Esophagus mucosa (tissue), 1 donor: Measurements from ENCODE around the gene ACRBP. TPM values are rescaled to one million over a fixed set of nuclear protein-coding genes. Genes with fewer than 3 reads are reported as not detected.

ENCODE experiments used
- ATAC-seq: fragments of 200-7000 bp; cut with Tn5 transposase; one replicate; pipeline ENCODE4 v1.9.1; 2020
- total RNA-seq: library from RNA; stranded (reverse); gene quantifications from one replicate; pipeline ENCODE4 v1.2.4, GENCODE V29; 2023
- donor health status: DM: yes; HTN: yes; CAD: no.

Gene ACRBP
- total RNA-seq = 0.56 TPM

- ATAC-seq = peak; percentile 84
Observed at GRCh38 chr12:6647083-6647604, at the start of gene ACRBP. TSS of gene ACRBP (minus strand) at chr12:6647432. CDS start at chr12:6647366, 66 bp downstream.

GRCh38 chr12:6695313-6696045 is 48.2 kb upstream of the ACRBP start:
- no peak for ATAC-seq

DNA sequence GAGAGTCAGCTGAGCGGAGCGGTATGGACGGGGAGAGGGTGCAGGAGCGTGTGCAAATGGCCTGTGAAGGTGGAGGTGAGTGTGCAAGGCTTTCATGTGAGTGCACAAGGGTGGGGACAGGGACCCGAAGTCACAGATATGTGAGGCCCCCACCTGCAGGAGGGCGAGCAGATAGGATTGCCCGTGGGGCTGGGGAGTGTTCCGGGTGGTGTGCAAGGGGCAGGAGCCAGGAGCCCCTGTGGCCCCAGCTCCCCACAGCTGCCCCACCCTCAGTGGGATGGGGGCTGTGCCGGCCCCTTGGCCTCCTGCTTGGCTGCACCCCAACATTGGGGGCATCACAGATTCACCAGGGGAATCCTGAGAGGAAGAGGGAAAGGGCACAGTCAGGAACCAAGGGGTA is 47.5 kb upstream of the ACRBP start:
- ATAC-seq = no peak

- ATAC-seq = no peak
Observed at GRCh38 chr12:6693832-6694355, 46.7 kb upstream of the ACRBP start.

- ATAC-seq = no peak
Observed at GRCh38 chr12:6692888-6693287, 45.7 kb upstream of the ACRBP start.

GRCh38 chr12:6691473-6691872 is 44.2 kb upstream of the ACRBP start:
- ATAC-seq = no peak

GRCh38 chr12:6688999-6689882 is 42.0 kb upstream of the ACRBP start, which contains the start of gene ZNF384:
TSS of gene ZNF384 (minus strand) at chr12:6689375. CDS start at chr12:6679520, 9,855 bp downstream.
- ATAC-seq = peak; percentile 92

- ATAC-seq = peak; percentile 2
Observed at GRCh38 chr12:6688543-6688998, 41.3 kb upstream of the ACRBP start.

- no peak for ATAC-seq
Observed at GRCh38 chr12:6685814-6686213, 38.6 kb upstream of the ACRBP start.

GRCh38 chr12:6684609-6685008 is 37.4 kb upstream of the ACRBP start:
- ATAC-seq = no peak

DNA sequence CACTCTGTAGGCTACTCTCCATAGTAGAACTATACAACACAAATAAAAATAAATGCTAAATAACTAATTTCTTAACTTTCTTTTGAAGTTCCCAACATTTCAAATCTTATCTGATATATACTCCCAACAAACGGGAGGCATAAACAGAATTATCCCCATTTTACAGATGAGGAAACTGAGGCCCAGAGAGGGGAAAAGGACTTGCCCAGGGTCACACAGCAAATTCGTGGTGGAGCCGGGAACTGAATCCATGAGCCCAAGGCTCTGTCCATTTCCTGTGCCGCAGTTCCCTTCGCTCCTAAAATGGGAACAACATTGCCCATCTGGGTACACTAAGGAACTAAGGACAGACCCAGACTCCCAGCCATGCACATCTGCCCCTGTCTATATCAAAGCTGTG is 29.7 kb upstream of the ACRBP start:
- ATAC-seq = no peak

DNA sequence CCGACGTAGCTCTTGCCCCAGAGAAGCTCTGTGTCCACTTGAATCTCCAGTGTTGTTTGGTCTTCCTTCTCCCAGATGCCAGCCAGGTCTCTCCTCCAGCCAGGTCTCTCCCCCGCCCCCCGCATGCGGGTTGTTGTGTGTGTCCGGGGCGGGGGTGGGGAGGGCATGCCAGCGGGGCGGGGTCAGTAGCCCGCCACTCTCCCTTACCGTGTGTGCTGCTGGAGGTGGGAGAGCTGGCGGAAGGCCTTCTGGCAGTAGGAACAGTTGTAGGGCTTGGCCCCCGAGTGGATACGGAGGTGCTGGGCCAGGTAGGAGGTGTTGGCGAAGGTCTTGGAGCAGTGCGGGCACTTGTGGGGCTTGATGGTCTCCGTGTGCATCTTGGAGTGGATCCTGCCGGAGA is 24.9 kb upstream of the ACRBP start:
- no peak for ATAC-seq

DNA sequence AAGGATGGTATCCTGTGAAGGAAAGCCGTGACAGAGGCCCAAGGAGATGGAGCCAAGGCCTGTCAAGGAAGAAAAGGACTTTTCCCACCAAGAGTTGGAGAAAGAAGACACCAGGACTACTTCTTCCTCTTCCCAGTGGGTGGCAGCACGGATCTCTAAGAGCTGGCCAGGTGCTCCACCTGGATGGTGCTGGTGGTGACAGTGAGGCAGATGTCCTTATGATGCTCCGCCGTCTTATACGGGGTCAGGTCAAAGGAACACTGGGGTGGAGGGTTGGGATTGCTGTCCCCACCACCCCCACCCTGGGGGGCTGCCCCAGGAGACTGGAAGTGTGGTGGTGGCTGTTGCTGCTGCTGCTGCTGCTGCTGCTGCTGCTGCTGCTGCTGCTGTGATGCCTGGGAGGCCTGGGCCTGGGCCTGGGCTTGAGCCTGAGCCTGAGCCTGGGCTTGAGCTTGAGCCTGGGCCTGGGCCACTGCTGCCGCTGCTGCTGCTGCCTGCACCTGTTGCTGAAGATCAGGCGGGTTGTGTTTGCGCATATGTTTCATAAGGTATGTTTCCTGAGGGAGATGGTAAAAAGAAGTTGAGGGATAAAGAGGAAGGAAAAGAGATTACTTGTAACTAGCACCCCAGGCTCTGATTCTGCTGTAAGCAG is 20.5 kb upstream of the ACRBP start:
- no peak for ATAC-seq

DNA sequence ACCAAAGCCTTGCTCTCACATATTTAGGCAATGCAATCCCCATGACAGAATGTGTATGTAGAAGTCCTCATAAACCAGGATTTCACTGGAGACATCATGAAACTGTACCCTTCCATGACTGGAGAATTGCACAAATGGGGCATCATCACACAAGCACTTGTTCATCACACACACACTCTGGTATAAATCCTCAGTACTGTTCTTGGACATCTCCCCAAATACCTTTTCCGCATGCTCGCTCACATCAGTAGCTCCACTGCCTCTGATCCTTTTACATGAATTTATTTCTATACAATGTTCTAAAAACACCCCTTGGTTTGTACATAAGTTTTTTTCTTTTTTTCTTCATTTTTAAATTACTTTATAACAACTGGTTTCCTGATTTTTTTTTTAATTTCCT is 19.0 kb upstream of the ACRBP start:
- no peak for ATAC-seq

- ATAC-seq = no peak
Observed at GRCh38 chr12:6664902-6665301, 17.7 kb upstream of the ACRBP start.

DNA sequence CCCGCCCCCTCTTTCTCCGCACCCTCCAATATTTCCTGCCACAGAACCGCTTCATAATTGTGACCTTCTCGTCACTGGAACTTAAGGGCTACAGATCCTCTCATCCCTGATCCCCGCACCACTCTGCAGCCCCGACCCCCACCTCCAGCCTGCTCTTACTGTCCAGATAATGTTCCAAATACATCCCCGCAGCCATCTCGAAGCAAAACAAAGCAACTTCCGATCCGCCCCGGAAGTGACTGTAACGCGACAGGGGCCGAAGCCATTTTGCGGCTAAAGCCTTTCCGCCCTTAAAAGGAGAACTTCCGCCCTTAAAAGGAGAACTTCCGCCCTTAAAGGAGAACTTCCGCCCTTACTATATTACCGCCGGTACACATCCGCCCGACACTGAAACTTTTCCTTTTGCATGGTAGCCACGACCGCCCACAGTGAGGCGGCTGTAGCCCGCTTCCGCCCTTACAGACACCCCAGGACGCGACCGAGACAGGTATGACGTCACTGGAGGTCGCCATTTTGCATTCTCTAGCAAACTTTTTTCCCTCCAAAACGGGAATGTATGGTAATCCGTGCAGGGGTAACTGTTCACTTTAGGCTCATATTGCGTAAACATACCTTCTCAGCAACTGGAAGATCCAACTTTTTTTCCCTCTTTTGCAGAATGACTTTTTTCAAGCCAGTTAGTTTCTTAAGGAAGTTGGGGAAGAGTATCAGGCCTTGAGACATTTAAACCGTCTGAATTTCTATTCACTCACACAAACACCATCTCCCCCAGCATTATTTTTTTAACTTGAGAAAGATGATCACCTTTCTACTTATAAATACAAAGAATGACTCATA is 15.9 kb upstream of the ACRBP start, which contains the start of gene ING4:
Gene ING4 (minus strand): TSS at position 214 of the 837 bp plus-strand sequence. CDS start 18 bp downstream, at position 196.
- peak; percentile 99 for ATAC-seq

- ATAC-seq = peak; percentile 49
Observed at GRCh38 chr12:6662602-6662905, 15.3 kb upstream of the ACRBP start.

- ATAC-seq = no peak
Observed at GRCh38 chr12:6653987-6654386, 6.8 kb upstream of the ACRBP start.

DNA sequence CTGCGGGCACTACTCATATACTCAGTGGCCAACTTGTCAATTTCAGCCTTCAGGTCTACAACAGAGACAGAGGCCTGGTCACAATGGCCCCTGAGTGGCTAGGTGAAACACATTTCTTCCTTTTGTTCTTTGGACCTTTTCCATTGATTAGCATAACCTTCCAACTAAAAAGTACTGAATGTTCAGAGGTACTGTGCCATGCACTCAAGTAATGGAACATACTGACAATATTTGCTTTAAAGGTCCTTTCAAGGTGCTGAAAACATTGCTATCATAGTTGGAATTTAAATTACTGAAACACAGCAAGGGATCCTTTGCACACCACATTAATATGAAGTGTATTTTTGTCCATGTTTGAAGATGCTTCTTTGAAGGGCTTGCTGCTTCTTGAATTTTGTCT is 6.1 kb upstream of the ACRBP start:
- ATAC-seq = no peak

- ATAC-seq = no peak
Observed at GRCh38 chr12:6652391-6652790, 5.2 kb upstream of the ACRBP start.

DNA sequence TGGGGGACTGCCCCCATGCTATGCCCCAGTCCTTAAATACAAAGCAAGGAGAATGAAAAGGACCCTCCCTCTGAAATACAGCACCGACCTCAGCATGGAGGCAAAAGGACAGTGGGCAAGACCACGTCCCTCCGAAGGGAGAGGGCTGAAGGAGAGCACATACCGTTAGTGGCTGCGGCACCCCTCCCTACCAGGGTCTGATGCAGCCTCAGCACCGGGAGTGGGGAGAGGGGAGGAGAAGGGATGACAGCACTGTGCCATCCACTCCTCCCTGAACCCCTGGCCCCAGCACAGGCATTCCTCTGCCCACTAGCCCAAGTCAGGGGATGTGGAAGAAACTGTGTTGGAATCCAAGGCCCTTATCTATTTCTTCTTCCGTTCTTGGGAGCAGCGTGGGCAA is 3.6 kb upstream of the ACRBP start:
- ATAC-seq = no peak
